Measurements from ENCODE around the gene RNF208.

Gene RNF208

GRCh38 chr9:137231372-137232039, 9.5 kb upstream of the RNF208 start:
- no peak for DNase-seq (ENCODE audit: low spot score in 2 of 2)
- Histone ChIP-seq H3K4me1 (no peaks in the 10 kb centered on the region; the same call in 1 of the 2 replicates), H3K9me3 (no peaks in the 10 kb centered on the region), H3K36me3 (replicated peaks) (no peaks in the 10 kb centered on the region), H3K27me3 (ENCODE audit: low read depth) (no peaks in the 10 kb centered on the region), H3K4me3 (no peak overlapping the region)
- in situ Hi-C loops (cut with MboI; ENCODE audit: low sequenced_read_pairs), result loop anchor here (25.0 kb wide), 1 partner anchor 444 kb away; the partner anchor contains the start of genes CCDC183 and TMEM141

- Histone ChIP-seq H3K36me3 (replicated peaks) (no peaks in the 10 kb centered on the region), H3K9me3 (no peaks in the 10 kb centered on the region), H3K4me1 (no peaks in the 10 kb centered on the region), H3K27me3 (ENCODE audit: low read depth) (no peaks in the 10 kb centered on the region), H3K4me3 (no peak within 1 kb of the TSS)
- DNase-seq (ENCODE audit: low spot score in 2 of 2), result no peak
- in situ Hi-C loops (cut with MboI; ENCODE audit: low sequenced_read_pairs), result loop anchor here (25.0 kb wide), 1 partner anchor 444 kb away; the partner anchor contains the start of genes CCDC183 and TMEM141
These were observed 8.8 kb upstream of the RNF208 start, which contains the start of gene SLC34A3 for GRCh38 chr9:137230705-137231371. TSS of gene SLC34A3 (plus strand) at chr9:137230901. CDS start at chr9:137231703, 802 bp downstream.

- no peaks in the 10 kb centered on the region for H3K4me1 ChIP-seq
- no peaks in the 10 kb centered on the region for H3K27me3 ChIP-seq (ENCODE audit: low read depth)
- no peak overlapping the region for H3K4me3 ChIP-seq
- in situ Hi-C loops (cut with MboI; ENCODE audit: low sequenced_read_pairs), result loop anchor here (5.0 to 25.0 kb wide), 2 partner anchors 108 to 443 kb away; partner anchors contain the start of genes CCDC183 and TMEM141
- no peaks in the 10 kb centered on the region for H3K9me3 ChIP-seq
- H3K36me3 ChIP-seq (replicated peaks), result no peaks in the 10 kb centered on the region
- DNase-seq (ENCODE audit: low spot score in 2 of 2), result no peak
These were observed 8.1 kb upstream of the RNF208 start for GRCh38 chr9:137229903-137230704.

GRCh38 chr9:137228968-137229896, 7.2 kb upstream of the RNF208 start:
- no peak for DNase-seq (ENCODE audit: low spot score in 2 of 2)
- no peak overlapping the region for H3K4me3 ChIP-seq
- H3K9me3 ChIP-seq, result no peaks in the 10 kb centered on the region
- in situ Hi-C loops (cut with MboI; ENCODE audit: low sequenced_read_pairs), result loop anchor here (5.0 to 25.0 kb wide), 2 partner anchors 107 to 442 kb away; partner anchors contain the start of genes CCDC183 and TMEM141
- H3K27me3 ChIP-seq (ENCODE audit: low read depth), result no peaks in the 10 kb centered on the region
- no peaks in the 10 kb centered on the region for H3K36me3 ChIP-seq (replicated peaks)
- no peaks in the 10 kb centered on the region; the same call in 1 of the 2 replicates for H3K4me1 ChIP-seq

GRCh38 chr9:137228506-137228967, 6.5 kb upstream of the RNF208 start:
- Histone ChIP-seq H3K4me1 (peaks cover 5% of the 10 kb centered on the region; the same call in 1 of the 2 replicates), H3K27me3 (ENCODE audit: low read depth) (no peaks in the 10 kb centered on the region), H3K36me3 (replicated peaks) (no peaks in the 10 kb centered on the region), H3K9me3 (no peaks in the 10 kb centered on the region), H3K4me3 (no peak overlapping the region)
- DNase-seq (ENCODE audit: low spot score in 2 of 2), result no peak
- in situ Hi-C loops (cut with MboI; ENCODE audit: low sequenced_read_pairs), result loop anchor here (5.0 to 25.0 kb wide), 2 partner anchors 106 to 441 kb away; partner anchors contain the start of genes CCDC183 and TMEM141

GRCh38 chr9:137227853-137228505, 5.9 kb upstream of the RNF208 start:
- H3K27me3 ChIP-seq (ENCODE audit: low read depth), result no peaks in the 10 kb centered on the region
- no peak overlapping the region for H3K4me3 ChIP-seq
- DNase-seq (ENCODE audit: low spot score in 2 of 2), result no peak
- peaks cover 6% of the 10 kb centered on the region for H3K4me1 ChIP-seq
- H3K36me3 ChIP-seq (replicated peaks), result no peaks in the 10 kb centered on the region
- H3K9me3 ChIP-seq, result no peaks in the 10 kb centered on the region
- in situ Hi-C loops (cut with MboI; ENCODE audit: low sequenced_read_pairs), result loop anchor here (5.0 to 25.0 kb wide), 2 partner anchors 106 to 441 kb away; partner anchors contain the start of genes CCDC183 and TMEM141

- Histone ChIP-seq H3K4me3 (no peak within 1 kb of the TSS), H3K36me3 (replicated peaks) (no peaks in the 10 kb centered on the region), H3K9me3 (no peaks in the 10 kb centered on the region), H3K27me3 (ENCODE audit: low read depth) (no peaks in the 10 kb centered on the region), H3K4me1 (peaks cover 11% of the 10 kb centered on the region)
- peak; percentile 65 to 90 for DNase-seq (ENCODE audit: low spot score in 2 of 2)
- in situ Hi-C loops (cut with MboI; ENCODE audit: low sequenced_read_pairs), result loop anchor here (5.0 to 25.0 kb wide), 2 partner anchors 105 to 440 kb away; partner anchors contain the start of genes CCDC183 and TMEM141
These were observed 5.2 kb upstream of the RNF208 start, which contains the start of gene RNF224 for GRCh38 chr9:137227054-137227852. TSS of gene RNF224 (plus strand) at chr9:137227502. CDS start at chr9:137228336, 834 bp downstream.

- no peaks in the 10 kb centered on the region for H3K27me3 ChIP-seq (ENCODE audit: low read depth)
- in situ Hi-C loops (cut with MboI; ENCODE audit: low sequenced_read_pairs), result loop anchor here (5.0 to 25.0 kb wide), 2 partner anchors 104 to 439 kb away; partner anchors contain the start of genes CCDC183 and TMEM141
- peaks cover 11% of the 10 kb centered on the region for H3K4me1 ChIP-seq
- H3K4me3 ChIP-seq, result no peak overlapping the region
- no peak for DNase-seq (ENCODE audit: low spot score in 2 of 2)
- H3K36me3 ChIP-seq (replicated peaks), result no peaks in the 10 kb centered on the region
- no peaks in the 10 kb centered on the region for H3K9me3 ChIP-seq
These were observed 4.5 kb upstream of the RNF208 start for GRCh38 chr9:137226338-137227053.

- Histone ChIP-seq H3K4me3 (no peak overlapping the region), H3K9me3 (no peaks in the 10 kb centered on the region), H3K27me3 (ENCODE audit: low read depth) (no peaks in the 10 kb centered on the region), H3K36me3 (replicated peaks) (no peaks in the 10 kb centered on the region), H3K4me1 (peaks cover 11% of the 10 kb centered on the region)
- in situ Hi-C loops (cut with MboI; ENCODE audit: low sequenced_read_pairs), result loop anchor here (5.0 to 25.0 kb wide), 2 partner anchors 104 to 439 kb away; partner anchors contain the start of genes CCDC183 and TMEM141
- DNase-seq (ENCODE audit: low spot score in 2 of 2), result no peak
These were observed 3.8 kb upstream of the RNF208 start for GRCh38 chr9:137225699-137226331.

GRCh38 chr9:137224830-137225694, 3.0 kb upstream of the RNF208 start, which contains the start of gene CYSRT1:
TSS of gene CYSRT1 (plus strand) at chr9:137225174. CDS start at chr9:137225622, 448 bp downstream.
- no peaks in the 10 kb centered on the region for H3K27me3 ChIP-seq (ENCODE audit: low read depth)
- H3K36me3 ChIP-seq (replicated peaks), result no peaks in the 10 kb centered on the region
- in situ Hi-C loops (cut with MboI; ENCODE audit: low sequenced_read_pairs), result loop anchor here (5.0 to 25.0 kb wide), 2 partner anchors 103 to 438 kb away; partner anchors contain the start of genes CCDC183 and TMEM141
- H3K9me3 ChIP-seq, result no peaks in the 10 kb centered on the region
- H3K4me3 ChIP-seq, result peak within 1 kb of the TSS; percentile 84
- DNase-seq (ENCODE audit: low spot score in 2 of 2), result no peak
- H3K4me1 ChIP-seq, result peaks cover 11% of the 10 kb centered on the region
